Thyroid gland (tissue), 4 donors: Measurements from ENCODE around the gene CEP192.

Experiments used
- POLR2A ChIP-seq, 2 donors: fragments of 450-650 bp; IDR thresholded peaks; one replicate each; pipeline ENCODE4 v1.6.1; 2017; ENCODE audit warnings: antibody characterized with exemption in 2 of 2, mild to moderate bottlenecking in 2 of 2, moderate library complexity in 1 of 2
- TF ChIP-seq, protein P1 (sequence below), 6 experiments: fragments of 200-600 bp in 3 of 6; fragments of 450-650 bp in 3 of 6; sonication (generic) in 3 of 6; IDR thresholded peaks; one replicate each; pipeline ENCODE4 v1.5.1; 2016 to 2019; ENCODE audit warnings: antibody characterized with exemption in 6 of 6, mild to moderate bottlenecking in 2 of 6, inconsistent platforms in 1 of 6, moderate library complexity in 1 of 6

DNA sequence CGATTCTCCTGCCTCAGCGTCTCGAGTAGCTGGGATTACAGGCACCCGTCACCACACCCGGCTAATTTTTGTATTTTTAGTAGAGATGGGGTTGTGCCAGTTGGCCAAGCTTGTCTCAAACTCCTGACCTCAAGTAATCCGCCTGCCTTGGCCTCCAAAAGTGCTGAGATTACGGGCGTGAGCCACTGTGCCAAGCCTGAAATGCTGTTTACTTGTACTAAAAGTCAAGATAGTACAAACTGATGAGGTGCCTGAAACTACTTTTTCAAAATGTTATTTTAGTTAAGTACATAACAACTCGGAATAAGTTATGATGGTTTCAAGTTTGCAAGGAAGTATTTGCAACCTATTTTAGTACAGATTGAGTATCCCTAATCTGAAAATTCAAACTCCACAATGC is 85.7 kb downstream of the CEP192 start:
- TF ChIP-seq, protein P1, sequence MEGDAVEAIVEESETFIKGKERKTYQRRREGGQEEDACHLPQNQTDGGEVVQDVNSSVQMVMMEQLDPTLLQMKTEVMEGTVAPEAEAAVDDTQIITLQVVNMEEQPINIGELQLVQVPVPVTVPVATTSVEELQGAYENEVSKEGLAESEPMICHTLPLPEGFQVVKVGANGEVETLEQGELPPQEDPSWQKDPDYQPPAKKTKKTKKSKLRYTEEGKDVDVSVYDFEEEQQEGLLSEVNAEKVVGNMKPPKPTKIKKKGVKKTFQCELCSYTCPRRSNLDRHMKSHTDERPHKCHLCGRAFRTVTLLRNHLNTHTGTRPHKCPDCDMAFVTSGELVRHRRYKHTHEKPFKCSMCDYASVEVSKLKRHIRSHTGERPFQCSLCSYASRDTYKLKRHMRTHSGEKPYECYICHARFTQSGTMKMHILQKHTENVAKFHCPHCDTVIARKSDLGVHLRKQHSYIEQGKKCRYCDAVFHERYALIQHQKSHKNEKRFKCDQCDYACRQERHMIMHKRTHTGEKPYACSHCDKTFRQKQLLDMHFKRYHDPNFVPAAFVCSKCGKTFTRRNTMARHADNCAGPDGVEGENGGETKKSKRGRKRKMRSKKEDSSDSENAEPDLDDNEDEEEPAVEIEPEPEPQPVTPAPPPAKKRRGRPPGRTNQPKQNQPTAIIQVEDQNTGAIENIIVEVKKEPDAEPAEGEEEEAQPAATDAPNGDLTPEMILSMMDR (IDR thresholded peaks at IDR 0.05): no peak
- no peak for TF ChIP-seq POLR2A (IDR thresholded peaks at IDR 0.05)
